Measurements from ENCODE around the gene AKAP6.
A peak's percentile ranks its signal among the peaks of the same experiment; 100 is the strongest.
"Not testable (repeated sequence)": the region's sequence is repeated elsewhere in the genome, so short reads cannot be mapped to it uniquely, and the experiment has no call there.

The AKAP6 gene

DNA sequence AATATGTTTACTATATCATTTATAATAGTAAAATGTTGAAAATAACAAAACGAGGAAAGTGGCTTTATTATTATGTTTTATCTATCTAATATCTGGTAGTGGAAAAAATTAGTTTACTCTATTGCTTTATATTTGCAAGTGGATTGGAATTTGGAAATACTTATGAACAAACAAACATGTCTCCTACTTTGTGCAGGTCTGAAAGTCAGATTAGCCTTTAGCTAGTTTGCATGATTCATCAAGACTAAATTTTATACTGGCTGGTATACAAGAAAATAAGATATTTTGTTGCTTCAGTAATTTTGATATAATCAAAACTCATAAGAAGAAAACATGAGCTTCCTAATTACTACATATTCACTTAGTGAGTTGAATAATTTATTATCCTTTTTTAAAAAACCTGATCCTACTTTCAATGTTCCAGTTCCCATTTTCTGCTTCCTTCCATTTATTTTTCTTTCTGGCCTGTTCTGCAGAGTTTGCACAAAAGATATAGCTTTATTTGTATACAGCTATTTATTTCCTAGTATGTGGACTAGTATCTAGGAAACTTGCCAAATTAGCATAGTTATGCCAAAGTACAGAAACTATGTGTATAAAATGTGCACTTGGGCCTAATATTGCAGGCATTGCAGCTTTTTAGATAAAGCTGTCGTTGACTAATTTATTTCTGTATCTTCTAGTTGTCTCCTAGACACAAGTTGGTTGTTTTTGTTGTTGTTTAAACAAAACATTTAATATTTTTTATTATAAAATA lies 122.0 kb downstream of the AKAP6 start:
- no peak for DNase-seq

DNA sequence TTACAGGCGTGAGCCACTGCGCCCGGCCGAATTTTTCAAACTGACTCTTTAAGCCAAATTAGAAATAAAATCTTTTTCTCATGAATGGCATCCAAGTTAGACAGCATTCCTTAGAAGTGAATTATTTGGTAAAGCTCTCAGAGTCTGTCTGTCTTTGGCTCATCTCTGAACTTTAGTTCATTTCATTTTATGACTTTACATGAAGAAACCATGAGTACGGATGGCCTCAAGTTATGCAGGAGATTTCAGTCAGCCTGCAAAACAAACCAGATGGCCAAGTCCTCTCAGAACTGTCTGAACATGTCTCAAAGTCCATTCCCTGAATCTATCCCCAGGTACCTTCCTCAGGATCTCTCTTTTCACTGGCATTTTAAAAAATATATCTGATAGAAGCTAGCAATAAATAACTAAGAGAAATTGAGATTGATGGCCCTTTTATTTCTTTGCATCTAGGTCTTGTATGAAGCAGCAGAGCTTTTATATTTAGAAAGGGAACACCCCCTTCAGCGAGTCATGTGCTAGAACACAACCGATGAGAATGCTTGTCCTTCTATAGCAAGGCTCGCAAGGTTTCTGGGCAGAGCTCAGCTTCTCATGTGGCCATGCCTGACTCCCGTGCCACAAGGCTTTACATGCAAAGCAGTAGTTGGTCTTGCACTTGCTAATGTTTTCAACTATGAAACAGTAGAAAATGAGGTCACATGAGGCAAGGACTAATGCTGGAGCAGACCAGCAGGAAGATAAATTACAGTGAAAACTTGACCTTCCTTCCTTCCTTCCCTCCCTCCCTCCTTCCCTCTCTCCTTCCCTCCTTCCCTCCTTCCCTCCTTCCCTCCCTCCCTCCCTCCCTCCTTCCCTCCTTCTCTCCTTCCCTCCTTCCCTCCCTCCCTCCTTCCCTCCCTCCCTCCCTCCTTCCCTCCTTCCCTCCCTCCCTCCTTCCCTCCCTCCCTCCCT lies 125.0 kb downstream of the AKAP6 start:
- no peak for DNase-seq

DNA sequence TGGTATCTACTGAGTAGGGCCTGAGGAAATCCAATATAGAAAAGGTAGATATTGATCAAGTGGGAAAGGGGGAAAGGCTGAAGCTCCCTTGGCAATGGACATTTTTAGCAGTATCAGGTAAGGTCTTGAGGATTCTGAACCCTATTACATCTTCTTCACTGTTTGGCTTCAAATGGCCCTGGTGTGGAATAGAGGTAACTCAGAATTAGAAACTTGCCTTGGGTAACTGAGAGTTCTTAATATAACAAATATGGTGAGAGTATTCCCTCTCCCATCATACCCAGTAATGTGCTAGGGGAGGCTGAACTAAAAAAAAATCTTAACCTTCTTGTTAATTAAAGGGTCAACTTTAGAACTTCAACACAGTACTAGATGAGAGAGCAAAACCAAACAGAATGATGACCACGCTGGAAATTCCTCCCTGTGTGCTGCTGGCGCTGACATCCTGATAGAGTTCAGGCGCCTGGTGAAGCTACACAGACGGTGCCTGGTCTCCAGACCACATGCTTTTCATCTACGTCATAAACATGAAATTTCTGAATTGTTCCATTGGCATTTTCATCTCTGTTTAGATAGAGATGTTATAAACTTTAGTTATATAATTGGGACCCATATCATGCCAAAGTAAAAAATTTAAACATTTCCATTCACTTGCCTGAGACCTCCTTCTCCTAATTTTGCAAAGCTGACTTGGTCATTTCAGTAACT lies 128.3 kb downstream of the AKAP6 start:
- no peak for DNase-seq

DNA sequence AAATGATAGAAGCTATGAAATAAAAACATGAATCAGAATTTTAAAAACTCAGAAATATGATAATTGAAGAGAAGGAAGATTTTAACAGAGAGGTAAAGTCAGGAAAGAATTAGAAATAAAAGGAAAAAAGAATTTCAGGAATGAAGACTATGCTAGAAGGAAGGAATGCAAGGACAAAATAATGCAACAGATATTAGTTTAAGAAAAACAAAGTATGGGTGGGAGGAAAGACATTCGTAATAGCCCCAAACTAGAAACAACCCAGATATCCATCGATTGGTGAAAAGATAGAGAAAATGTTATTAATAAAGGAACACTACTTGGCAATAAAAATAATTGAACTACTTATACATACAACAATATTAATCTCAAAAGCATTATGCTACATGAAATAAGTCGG lies 129.6 kb downstream of the AKAP6 start:
- DNase-seq = no peak

DNA sequence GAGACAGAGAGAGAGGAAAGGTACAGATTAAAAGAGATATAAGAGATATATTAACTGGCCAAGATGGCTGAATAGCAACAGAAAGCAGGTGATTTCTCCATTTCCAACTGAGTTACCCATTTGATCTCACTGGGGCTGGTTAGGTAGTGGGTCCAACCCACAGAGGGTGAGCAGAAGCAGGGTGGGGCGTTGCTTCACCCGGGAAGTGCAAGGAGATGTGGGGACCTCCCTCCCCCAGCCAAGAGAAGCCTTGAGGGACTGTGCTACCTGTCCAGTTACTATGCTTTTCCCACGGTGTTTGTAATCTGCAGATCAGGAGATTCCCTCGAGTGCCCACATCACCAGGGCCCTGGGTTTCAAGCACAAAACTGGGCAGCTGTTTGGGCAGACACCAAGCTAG lies 131.2 kb downstream of the AKAP6 start:
- DNase-seq = no peak

DNA sequence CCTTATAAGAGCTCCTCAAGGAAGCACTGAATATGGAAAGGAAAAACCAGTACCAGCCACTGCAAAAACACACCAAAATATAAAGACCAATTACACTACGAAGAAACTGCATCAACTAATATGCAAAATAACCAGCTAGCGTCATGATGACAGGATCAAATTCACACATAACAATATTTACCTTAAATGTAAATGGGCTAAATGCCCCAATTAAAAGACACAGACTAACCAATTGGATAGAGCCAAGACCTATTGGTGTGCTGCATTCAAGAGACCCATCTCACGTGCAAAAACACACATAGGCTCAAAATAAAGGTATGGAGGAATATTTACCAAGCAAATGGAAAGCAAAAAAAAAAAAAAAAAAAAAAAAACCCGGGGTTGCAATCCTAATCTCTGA lies 133.5 kb downstream of the AKAP6 start:
- DNase-seq = not testable (repeated sequence)

DNA sequence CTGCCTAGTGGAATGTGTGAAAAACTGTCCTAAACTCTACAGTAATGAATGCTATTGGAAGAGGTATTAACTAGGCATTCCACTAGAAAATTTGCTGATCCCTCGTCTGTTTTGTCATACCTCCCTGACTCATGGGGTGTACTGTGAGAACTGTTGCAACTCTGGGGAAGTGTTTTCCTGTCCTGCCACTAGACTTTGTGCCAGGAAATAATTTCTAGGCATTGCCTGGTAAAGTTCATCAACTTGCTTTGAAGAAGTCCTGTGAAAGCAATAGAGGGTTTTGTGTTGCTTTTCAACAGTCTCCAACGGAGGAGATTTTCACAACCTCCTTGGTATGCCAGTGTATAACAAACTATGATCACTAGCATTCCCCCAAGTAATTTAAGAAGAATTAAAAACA lies 139.9 kb downstream of the AKAP6 start:
- DNase-seq = peak in 1 of 14 donors; percentile 23

DNA sequence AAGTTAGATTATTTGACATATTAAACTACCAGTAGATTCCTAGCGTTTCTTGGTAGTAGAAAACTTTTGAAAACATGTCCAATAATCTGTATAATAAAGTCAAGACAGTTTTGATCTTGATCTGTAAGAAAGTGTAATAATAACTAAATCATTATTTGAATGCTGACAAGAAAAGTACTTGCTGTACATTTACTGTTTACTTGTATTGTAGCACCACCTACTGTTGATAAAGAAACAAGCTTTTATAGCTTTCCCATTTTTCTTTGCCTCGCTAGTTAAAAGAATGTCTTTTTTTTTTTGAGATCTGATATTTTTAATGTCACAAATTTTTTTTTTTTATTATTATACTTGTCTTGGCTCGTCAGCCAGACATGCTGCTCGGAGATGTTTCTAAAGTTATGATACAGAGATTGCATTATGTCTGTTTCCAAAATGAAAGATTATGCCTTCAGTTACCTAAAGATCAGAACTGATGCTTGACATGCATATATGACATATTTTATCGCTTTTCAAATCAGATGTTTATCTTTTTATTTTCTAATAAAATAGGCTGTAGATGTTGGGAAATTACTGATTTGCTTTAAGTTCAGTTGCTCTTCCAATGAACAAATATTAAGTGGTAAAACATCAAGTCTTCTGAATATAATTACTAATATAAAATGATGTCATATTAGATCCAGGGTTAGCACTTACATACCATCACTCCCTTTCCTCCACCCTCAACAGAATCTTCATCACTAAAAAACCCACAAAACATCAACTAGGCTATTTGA lies 140.5 kb downstream of the AKAP6 start:
- DNase-seq = peak in 1 of 14 donors; percentile 14

DNA sequence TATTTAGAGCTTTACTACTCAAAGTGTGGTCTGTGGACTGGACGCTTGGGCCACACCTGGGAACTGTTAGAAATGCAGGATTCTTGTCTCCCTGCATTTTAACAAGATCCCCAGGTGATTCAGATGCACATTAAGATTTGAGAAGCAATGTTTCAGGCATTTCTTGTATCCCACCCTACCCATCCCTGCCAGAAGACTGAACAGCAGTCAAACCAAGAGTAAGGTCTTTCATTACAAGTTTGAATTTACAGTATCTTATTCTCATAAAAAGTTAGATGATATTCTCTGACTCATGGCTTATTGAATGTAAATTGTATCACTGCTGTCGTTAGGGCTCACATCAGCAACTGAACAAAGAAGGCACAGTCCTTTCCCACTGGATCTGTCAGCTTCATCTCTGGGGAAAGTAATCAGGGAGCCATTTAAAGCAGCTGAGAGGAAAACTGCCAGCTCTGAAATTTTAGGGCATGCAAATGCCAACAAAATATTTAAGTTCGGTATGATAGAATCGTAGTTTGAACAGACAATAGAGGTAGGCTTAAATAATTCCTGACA lies 141.1 kb downstream of the AKAP6 start:
- no peak for DNase-seq

DNA sequence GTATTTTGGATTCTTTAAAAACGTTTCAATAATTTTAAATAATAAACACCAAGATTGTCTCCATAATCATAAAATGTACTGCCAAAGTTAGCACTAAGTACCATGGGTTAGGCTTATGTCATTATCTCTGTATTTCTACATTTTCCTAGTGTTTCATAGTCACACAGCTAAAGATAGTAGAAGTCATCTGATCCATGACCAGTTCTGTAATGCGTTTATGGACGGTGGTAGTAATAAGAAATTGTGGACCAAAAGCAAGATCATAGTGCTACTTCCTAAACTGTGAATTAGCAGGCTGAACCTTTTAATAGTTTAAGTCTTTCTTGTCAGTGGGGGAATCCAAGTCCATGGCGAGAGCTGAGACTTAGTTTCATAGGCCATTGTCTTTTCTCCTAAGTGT lies 142.1 kb downstream of the AKAP6 start:
- DNase-seq = no peak

DNA sequence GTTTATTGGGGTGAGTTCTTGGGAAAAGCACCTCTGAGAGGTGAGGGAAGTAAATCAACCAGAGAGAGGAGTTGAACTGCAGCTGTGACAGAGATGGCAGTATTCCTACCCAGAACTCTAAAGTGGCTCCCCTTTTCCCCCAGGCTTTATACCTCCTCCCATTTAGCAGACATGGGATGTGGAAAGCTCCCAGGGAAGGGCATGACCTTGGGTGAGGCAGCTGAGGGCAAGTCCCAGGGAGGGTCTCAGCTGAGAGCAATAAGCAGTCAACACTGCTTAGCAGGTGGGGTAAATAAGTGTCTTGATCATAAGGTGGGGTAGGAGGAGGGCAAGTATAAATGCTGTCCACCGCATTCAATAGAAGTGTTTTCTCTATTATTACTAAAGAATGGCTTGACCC lies 143.0 kb downstream of the AKAP6 start:
- peak in 1 of 14 donors; percentile 45 for DNase-seq

DNA sequence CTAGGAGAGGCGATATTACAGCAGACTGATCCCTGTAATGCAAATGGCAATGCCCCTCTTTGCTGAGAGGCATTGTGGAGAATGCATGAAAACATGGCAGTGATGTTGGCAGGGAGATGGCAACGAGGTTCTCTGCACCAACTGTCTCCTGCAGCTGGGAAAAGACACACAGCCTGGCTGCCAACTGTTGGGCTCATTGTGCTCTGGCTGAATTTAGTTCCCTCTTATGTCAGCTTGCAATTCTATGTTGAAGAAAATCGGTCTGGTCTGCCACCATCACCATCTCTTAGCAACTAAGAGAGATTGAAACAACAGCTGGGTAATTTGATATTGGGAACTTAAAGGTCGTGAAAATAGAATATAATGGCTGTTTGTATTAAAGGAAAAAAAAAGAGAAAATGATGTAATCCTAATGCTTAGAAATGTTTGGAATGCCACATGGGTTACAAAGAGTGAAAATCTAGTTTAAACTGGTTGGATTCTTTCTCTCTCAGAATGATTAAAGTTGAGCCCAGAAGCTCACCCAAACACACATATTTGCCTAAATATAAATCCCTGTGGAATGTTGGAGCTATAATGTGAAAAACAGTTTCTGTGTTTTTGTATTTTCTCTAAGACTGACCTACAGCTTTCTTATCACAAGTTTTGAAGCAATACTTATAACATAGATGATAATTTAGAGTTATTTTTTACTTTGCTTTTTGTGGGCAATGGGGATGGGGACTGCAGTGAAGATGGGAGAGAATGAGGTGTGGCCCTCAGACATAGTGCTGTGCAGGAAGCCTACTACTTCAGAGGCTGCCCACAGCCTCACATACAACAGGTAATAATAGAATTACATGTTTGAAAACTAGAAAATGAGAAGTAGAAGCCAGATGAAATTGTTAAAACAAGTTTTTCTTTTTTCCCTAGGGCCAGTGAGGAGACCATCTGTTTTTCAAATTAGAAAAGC lies 143.7 kb downstream of the AKAP6 start:
- DNase-seq = peak in 7 of 14 donors; percentile 20 to 57 (median 39)

DNA sequence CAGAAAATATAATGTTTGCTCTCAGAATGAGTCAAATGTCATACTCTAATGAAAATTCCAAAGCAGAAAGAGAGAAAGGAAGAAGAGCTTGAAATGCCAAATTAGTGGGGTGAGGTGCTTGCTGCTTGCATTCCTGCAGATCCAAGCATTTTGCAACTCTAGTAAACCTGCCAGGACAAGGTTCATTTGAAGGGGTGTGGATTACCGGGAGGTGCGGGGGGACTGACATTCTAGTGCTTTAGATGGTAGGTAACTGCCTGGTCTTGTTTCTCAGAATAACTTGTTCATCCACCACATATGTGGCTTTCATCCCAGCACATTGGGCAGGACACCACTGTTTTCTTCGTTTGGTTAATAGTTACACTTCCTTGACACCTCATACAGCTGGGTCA lies 144.4 kb downstream of the AKAP6 start:
- peak in 4 of 14 donors; percentile 16 to 34 (median 26) for DNase-seq

DNA sequence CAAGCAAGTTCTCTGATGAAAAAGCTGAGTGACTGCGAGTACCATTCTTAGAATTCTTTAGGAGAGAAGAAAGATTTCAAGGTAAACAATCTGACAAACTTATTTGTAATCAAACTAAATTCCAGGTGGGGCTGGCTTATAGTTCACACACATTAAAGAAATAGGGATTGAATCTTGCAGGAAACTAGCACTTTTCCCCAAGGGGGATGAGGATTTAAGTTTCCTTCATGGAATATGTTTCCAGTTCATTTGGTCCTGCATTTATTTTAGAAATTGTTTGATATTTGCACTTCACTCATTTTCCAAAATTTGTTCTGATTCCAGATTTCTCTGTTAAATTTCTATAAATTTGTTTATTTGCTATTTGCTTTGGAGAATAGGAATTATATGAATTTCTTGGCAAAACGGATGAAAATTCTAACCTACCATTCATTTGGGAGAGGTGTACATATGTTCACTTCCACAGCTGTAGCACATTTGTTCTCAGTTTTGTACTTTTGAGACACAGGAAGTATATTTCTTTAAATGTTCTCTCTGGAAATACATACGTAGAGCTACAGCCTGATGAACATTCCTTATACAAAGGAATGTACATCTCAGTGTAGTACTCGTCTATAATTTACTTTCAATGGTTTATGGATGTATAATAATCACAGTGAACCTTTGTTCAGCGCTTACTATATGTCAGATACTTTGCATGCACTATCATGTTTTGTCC lies 145.5 kb downstream of the AKAP6 start:
- DNase-seq = no peak

DNA sequence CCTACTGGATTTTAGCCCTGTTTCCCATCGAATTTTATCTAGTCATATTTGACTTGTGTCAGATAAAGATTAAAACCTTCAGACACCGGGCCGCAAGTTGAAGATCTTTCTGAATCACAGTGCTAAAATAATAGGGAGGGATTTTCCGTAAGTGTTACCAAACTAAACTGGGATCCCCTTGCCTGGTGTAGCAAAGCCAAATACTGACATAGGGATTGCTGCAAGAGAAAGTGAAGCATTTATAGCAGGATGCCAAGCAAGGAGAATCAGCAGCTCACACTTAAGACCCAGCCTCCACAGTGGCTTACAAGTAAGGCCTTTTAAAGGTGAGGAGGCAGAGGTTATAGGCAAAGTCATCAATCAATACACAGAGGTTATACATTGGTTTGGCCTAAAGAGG lies 147.4 kb downstream of the AKAP6 start:
- no peak for DNase-seq

DNA sequence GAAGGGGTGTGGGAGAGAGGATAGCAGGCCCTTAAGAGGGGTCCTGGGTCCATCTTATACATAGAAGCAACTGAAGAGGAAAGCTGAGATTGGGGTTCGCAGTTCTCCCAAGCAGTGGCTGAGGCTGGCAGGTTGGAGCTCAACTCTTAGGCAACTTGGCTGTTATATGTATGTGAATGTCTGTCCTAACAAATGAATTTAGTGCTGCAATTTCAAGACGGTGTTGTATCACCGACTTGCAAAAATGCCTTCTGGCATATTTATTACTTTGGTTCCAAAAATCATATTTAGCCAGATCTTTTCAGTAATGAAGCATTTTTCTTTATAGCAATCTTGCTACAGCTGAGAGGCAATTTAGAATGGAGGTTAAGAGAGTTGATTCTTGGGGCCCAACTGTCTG lies 148.3 kb downstream of the AKAP6 start:
- DNase-seq = no peak

DNA sequence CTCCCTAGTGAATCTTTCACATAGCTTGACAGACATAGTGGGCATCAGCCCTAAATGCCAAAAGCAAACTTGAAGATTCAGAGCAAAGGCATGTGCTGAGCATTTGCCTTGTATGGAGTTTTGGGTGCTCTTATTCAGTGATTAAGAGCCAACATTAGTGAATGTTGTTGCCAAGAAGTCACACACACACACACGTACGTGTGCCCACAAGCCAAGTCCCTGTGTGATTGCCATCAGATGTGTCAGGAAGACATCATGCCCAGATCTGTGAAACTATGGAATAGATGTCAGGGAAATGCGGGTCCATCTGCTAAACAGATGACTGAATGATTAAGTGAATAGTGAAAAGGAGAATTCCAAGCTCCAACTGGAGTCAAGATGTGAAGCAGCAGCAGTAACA lies 149.0 kb downstream of the AKAP6 start:
- DNase-seq = no peak

DNA sequence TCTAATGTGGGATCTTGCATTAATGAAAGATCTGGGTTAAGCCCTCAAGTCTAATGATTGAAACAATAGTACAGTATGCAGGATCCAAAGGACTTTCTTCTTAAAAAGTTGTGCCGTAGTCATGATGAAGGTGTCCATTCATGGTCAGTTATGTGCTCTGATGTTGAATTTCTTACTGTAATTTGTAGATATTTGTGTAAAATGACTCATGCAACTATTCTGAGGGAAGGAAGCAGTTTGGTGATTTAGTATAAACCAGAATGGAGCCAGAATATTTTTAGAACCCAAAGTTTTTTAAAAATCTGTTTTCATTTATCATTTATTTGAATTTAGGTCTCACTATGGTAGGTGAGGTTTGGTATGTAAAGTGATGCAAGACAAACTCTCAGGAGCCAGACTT lies 151.2 kb downstream of the AKAP6 start:
- DNase-seq = no peak

DNA sequence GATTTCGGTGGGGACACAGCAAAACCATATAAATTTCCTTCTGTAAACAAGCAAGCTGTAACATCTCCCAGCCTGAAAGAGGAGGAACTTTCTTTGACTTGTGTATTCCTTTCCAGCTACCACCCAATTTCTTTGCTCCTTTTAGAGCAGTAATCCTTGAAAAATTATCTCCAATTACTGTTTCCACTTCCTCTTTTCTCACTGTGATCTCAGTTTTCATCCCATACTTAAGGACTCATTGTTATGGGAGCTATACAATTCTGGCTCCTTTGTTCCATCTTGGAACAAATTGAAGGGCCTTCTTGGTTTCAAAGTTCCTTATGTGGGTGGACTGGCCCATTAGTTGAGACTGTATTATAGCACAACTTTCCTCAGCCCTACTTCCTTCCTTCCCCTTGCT lies 152.6 kb downstream of the AKAP6 start:
- no peak for DNase-seq

DNA sequence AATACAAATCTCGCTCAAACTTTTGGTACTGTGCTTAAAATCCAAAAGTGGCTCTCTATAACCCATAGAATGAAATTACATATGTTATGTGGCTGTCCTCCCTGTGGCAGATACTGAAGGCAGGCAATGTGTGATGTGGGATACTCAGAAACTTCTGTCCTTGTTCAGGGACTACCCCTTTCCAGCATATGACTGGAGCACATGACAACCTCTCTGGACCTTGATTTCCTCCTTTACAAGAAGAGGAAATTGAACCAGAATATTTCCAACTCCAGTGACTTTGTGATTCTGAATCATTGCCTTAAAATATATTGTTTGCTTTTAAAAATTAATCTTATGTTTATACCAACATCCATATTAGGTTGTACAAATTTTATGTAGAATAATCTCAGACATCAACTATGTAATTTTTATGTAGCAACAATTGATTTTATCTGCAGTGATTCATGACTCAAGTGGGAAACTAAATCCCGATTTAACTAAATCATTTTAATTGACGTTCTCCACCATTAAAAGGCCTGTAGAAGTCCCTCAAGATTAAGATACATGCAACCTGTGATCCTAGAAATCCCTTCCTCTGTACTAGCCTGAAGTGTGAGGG lies 162.4 kb downstream of the AKAP6 start:
- DNase-seq = no peak
